ENCODE measurements around the gene ZSCAN5C.
"Not testable (repeated sequence)": the region's sequence is repeated elsewhere in the genome, so short reads cannot be mapped to it uniquely, and the experiment has no call there.

Gene ZSCAN5C

GRCh38 chr19:56201973-56202372 is at the start of gene ZSCAN5C:
TSS of gene ZSCAN5C (plus strand) at chr19:56202273. CDS start at chr19:56205914, 3,641 bp downstream.
- no peak for DNase-seq

GRCh38 chr19:56152644-56153043 is 49.4 kb upstream of the ZSCAN5C start:
- no peak for DNase-seq

GRCh38 chr19:56153507-56153906 is 48.6 kb upstream of the ZSCAN5C start:
- DNase-seq: no peak

- DNase-seq: no peak
Observed at GRCh38 chr19:56155124-56155687, 46.9 kb upstream of the ZSCAN5C start.

GRCh38 chr19:56156768-56157167 is 45.3 kb upstream of the ZSCAN5C start:
- DNase-seq: no peak

GRCh38 chr19:56158170-56158757 is 43.8 kb upstream of the ZSCAN5C start:
- no peak for DNase-seq

GRCh38 chr19:56159009-56159559 is 43.0 kb upstream of the ZSCAN5C start:
- no peak for DNase-seq

GRCh38 chr19:56159622-56160271 is 42.3 kb upstream of the ZSCAN5C start:
- DNase-seq: no peak

- no peak for DNase-seq
Observed at GRCh38 chr19:56161534-56161933, 40.5 kb upstream of the ZSCAN5C start.

GRCh38 chr19:56162258-56162657 is 39.8 kb upstream of the ZSCAN5C start:
- no peak for DNase-seq

- no peak for DNase-seq
Observed at GRCh38 chr19:56163097-56163496, 39.0 kb upstream of the ZSCAN5C start.

GRCh38 chr19:56167064-56167578 is 35.0 kb upstream of the ZSCAN5C start:
- DNase-seq: no peak

- no peak for DNase-seq
Observed at GRCh38 chr19:56170261-56170660, 31.8 kb upstream of the ZSCAN5C start.

- no peak for DNase-seq
Observed at GRCh38 chr19:56174086-56174485, 28.0 kb upstream of the ZSCAN5C start.

- no peak for DNase-seq
Observed at GRCh38 chr19:56174550-56174949, 27.5 kb upstream of the ZSCAN5C start.

- not testable (repeated sequence) for DNase-seq
Observed at GRCh38 chr19:56175861-56176307, 26.2 kb upstream of the ZSCAN5C start, which contains the start of gene GALP. TSS of gene GALP (plus strand) at chr19:56176008. CDS start at chr19:56177109, 1,101 bp downstream.

GRCh38 chr19:56176310-56176709 is 25.8 kb upstream of the ZSCAN5C start:
- not testable (repeated sequence) for DNase-seq

GRCh38 chr19:56176881-56177280 is 25.2 kb upstream of the ZSCAN5C start:
- no peak for DNase-seq

- no peak for DNase-seq
Observed at GRCh38 chr19:56177564-56178243, 24.4 kb upstream of the ZSCAN5C start.

- DNase-seq: no peak
Observed at GRCh38 chr19:56189785-56190184, 12.3 kb upstream of the ZSCAN5C start.

GRCh38 chr19:56191115-56191514 is 11.0 kb upstream of the ZSCAN5C start:
- no peak for DNase-seq

- no peak for DNase-seq
Observed at GRCh38 chr19:56191711-56192110, 10.4 kb upstream of the ZSCAN5C start.

GRCh38 chr19:56193981-56194640 is 8.0 kb upstream of the ZSCAN5C start:
- DNase-seq: no peak

All from CD4-positive, alpha-beta T cell treated with Interleukin-10 for 1 hour (primary cell).